GM21381 (cell line): Measurements from ENCODE around the gene JMY.
A peak's percentile ranks its signal among the peaks of the same experiment; 100 is the strongest.

Source experiments
- ATAC-seq: cut with Tn5 transposase; IDR thresholded peaks from one replicate; pipeline ENCODE4 v1.9.1; 2021; ENCODE audit warnings: mild to moderate bottlenecking, moderate library complexity; ENCODE audit not compliant: unreplicated experiment

JMY gene, protein sequence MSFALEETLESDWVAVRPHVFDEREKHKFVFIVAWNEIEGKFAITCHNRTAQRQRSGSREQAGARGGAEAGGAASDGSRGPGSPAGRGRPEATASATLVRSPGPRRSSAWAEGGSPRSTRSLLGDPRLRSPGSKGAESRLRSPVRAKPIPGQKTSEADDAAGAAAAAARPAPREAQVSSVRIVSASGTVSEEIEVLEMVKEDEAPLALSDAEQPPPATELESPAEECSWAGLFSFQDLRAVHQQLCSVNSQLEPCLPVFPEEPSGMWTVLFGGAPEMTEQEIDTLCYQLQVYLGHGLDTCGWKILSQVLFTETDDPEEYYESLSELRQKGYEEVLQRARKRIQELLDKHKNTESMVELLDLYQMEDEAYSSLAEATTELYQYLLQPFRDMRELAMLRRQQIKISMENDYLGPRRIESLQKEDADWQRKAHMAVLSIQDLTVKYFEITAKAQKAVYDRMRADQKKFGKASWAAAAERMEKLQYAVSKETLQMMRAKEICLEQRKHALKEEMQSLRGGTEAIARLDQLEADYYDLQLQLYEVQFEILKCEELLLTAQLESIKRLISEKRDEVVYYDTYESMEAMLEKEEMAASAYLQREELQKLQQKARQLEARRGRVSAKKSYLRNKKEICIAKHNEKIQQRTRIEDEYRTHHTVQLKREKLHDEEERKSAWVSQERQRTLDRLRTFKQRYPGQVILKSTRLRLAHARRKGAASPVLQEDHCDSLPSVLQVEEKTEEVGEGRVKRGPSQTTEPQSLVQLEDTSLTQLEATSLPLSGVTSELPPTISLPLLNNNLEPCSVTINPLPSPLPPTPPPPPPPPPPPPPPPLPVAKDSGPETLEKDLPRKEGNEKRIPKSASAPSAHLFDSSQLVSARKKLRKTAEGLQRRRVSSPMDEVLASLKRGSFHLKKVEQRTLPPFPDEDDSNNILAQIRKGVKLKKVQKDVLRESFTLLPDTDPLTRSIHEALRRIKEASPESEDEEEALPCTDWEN

DNA sequence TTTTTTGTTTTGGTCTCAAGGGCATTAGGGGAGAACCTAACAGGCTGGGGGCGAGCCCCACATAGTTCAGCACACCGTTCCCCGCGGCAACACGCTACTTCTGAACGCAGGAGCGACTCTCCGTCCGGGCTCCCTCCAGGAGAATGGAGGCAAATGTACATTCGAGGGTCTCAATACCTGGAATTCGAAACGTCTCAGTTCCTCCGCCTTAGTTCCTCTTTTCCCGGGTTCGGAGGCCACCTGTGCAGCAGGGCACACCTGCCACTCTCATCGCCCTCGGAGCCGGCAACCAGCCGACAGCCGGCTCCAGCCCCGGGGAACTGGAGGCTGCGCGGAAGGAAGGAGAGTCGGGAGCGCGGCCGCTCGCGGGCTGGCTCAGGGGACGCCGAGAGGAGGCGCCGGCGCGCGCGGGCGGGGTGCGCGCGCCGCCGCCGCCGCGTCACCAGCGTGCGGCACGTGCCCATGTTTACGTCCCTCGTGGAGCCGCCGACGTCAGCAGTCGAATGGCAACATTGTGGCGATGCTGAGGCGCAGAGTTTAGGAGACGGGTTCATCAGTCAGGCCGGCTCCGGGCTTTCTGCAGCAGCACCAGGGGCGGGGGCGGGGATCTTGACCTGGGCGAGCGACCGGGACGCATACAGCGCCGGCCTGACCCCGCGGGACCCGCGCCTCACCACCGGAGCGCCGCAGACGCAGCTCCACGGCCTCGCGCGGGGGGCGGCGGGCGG is at the start of gene JMY:
Gene JMY (plus strand): TSS at position 498 of the 728 bp plus-strand sequence. CDS start 520 bp downstream, outside the sequence.
- peak; percentile 74 for ATAC-seq

DNA sequence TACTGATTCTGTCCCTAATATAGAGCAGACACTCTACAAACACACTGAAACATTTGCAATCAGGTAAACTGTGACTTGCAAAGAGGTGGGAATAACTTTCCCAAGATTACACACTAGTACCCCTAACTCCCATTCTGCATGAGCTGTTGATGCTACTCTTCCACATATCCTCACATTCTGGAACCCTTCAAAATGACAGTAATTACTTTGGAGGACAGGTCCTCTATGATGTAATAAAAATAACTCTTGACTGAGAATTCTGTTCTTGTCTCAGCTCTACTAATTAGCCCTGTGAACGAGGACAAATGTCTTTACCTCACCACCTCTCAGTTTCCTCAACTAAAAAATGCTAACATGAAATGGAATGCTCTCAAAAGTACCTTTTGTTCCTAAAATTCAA is 49.5 kb upstream of the JMY start:
- ATAC-seq, result no peak

DNA sequence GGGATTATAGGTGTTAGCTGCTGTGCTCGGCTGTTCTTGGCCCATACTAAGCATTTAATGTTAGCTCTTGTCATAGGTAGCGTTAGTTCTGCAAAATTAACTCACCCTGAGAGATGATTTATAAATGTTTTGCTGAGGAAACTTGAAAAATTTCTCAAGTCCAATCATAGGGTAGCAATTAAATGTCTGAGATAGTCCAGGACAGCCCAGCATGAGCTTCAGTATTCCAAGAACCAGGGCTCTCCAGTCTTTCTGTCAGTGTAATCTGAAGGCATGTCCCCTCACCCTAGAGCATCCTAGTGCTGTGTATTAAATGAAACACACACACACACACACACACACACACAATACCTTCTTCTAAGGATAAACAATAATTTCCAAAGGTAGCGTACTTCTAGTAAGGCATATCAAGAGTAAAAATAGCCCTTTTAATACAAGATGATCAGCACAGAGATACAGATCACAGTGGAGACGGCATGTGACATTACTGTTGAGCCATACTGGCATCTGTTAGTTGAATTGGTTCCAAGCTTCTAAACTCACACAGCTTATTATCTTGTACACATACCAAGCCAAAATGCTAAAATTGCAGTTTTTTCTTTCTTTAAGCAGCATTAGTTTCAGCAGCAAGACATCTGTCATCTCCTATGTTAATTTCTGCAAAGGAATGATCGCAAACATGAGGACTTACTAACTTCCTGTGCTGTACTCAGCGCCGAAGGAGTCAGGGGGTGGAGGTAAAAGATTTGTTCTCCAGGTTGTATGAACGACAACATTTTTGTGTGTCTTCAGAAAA is 46.3 kb upstream of the JMY start:
- ATAC-seq, result no peak

DNA sequence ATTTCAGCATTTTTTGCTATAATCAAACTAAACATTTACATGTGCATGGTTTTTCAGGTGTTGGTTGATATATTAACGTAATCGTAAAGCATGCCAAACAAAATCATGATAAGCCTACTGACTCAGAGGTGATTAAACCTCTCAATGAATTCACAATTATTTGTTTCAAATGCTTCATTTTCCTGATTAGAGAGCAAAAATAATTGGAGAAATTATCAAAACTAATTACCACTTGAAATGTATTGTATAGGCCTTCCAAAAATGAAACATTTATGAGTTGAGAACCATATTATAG is 45.7 kb upstream of the JMY start:
- no peak for ATAC-seq

DNA sequence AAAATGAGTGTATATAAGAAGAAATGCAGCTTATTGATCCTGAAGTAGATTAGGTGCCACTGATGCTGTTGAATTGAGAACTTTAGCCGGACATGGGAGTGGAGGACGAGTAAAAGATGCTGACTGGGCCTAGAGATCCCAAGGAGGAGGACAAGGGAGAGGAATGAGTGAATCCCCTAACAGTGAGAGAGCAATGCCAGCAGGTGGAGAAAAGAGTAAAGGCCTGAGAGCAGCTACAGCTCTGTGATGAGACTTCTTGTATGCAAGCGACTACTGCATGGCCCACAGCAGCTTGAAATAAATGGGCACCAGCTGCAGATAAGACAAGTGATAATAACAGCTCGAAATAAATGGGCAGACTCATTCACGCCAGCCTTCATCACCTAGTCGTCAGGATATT is 44.5 kb upstream of the JMY start:
- ATAC-seq, result no peak

DNA sequence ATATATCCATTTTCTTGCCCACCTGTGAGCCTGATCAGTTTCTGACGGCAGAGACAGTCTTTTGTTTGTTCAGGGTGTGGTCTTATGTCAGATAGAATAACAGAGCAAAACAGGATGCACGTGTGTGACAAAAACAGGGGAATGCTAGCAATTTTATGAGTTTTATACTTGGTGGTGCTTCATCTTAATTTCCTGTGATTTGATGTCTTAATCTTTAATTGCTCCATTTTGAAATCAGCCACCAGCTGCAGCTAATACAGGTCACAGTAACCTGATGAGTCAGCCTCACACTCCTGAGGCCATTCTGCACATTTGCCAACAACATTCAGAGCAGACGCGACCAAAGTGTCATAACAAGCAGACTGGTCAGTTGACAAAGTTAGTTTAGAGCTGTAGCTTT is 42.3 kb upstream of the JMY start:
- no peak for ATAC-seq

DNA sequence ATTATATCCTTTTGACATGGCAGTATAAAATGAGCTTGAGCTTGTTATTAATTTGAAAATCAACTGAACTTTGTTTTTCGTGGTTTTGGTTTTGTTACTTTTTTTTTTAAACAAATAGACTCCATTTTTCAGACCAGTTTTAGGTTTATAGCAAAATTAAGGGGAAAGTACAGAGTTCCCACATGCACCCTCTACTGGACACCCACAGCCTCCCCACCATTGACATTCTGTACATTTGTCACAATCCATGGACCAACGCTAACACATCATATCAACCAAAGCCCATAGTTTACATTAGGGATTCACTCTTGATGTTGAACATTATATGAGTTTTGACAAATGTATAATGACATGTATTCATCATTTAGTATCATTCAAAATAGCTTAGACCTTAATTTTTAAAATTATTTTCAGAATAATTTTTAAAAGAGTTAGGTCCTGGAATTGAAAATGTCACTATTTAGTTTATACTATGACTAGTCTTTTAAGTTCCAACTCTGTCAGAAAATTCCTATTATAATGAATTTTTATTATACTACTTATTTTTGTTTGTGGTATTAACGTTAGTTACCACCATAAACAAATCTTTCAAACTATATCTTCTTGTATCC is 35.3 kb upstream of the JMY start:
- ATAC-seq, result no peak

DNA sequence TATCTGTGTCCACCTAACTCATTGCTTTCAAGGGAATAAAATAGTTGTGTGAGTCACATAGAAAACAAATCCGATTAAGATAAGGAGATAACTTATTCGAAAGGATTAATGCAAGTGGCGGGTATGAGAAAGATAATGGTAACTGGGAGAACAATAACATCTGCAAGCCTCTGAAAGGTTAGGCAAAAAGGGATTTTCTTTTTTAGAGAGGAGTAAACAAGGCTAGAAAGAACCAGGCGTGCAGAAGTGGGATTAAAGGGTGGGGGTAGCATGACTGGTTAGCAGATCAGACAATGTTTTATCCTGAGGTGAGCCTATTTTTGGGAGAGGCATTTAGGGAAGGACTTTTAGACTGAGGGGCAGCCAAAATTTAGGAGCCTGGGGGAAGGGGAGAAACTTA is 34.7 kb upstream of the JMY start:
- ATAC-seq, result no peak

DNA sequence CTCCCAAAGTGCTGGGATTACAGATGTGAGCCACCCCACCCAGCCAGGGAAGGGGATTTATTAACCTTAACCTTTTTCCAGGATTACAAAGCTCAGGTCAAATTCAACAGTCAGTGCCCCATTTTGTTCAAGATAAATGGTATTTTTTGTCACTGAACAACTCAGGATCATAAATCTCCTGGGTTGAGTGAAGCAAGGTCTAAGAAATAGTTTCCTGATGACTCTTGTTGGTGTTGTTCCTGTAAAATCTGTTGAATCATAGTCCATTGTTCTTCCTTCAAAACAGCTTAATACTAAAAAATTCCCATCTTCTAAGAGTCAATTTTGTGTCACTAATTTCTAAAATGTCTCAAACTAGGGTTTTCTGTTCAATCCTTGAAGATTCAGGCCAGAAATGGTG is 33.9 kb upstream of the JMY start:
- no peak for ATAC-seq

DNA sequence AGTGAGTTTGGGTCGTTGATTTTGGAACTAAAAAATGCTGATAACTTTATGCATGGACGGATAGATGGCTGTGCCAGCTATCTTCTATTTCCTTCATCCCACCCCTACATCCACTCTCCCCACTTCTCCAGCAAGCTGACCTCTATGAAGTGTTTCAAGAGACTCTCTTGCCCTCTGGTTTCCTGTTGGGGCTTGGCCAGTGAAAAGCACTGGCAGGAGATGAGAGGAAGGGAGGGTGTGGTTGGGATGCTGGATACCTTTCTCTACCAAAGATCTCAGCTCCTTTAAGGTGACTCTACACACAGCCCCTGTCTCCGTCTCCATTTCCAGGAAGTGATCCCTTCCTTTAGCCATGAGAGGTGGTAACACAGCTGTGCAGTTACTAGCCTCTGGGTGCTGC is 30.0 kb upstream of the JMY start:
- no peak for ATAC-seq

DNA sequence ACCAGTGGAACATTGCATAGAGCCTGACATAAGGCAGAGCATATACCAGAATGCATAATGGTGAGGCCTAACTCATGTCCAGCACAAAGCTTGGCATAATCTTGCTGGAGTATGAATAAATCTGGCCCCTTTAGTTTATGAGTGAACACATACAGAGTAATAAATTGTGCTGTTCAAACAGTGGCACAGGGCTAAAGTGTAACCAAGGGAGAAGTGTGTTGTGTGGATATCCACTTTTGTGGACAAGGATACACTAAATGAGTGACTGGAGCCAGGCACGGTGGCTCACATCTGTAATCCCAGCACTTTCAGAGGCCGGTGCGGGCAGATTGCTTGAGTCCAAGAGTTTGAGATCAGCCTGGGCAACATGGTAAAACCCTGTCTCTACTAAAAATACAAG is 29.4 kb upstream of the JMY start:
- ATAC-seq, result no peak

DNA sequence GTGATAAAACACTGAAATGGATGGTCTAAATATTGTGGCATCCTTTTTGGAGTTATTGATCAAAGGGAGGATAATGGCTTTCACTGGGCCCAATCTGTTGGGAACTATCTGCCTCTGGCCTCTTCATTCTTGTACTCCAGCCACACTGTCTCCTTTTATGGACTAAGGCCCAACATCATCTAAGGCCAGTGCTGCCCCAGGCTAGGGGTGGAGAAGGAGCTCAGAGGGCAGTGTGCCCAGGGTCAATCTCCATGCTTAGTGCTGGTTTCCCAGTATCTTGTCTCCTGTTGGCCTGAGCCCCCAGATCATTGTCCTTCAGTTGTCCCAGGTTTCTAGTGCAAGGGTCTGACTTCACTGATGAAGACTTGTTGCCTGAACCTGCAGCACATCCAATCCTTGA is 26.4 kb upstream of the JMY start:
- no peak for ATAC-seq

DNA sequence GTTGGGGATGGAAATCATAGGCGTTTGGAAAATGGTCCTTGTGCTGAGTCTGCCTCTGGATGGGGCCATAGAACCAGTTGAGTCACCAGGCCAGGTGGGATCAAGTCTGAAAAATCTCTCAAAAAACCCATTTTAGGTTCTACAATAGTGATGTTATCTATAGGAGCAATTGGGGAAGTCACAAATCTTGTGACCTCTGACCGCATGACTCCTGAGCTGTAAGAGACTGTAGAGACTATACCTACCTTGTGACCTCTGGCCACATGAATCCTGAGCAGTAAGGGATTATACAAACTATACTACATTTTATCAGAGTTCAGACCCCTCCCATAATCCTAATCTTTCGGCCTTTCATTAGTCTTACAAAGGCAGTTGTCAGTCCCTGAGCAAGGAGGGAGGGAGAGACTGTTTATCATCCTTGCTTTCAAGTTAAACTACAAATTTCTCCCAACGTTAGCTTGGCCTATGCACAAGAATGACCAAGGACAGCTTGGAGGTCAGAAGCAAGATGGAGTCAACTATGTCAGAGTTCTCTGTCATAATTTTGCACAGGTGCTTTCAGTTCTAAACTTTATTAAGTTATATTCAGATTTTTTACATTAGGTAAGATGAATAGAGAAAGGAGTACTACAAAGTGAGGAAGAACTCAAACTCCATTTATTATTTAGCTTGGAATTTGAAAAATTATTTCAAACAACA is 11.5 kb upstream of the JMY start:
- ATAC-seq, result no peak

DNA sequence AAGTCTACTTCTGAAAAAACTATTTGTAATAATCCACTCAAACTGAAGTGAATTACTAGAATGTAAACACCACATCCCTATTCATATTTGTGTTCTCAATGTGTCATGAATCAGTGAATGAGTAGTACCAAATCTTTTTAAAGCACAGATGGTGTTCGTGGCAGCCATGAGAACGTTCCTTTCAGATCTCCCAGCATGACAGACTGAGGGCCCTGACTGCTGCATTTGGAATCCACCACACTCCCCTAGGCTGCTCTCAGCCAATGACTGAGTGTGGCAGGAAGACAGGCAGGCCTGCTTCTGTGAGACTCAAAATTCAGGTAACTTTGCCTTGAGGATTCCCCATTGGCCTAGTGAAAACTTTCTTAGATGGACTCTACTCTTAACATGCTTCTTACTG is 10.9 kb upstream of the JMY start:
- ATAC-seq, result no peak

DNA sequence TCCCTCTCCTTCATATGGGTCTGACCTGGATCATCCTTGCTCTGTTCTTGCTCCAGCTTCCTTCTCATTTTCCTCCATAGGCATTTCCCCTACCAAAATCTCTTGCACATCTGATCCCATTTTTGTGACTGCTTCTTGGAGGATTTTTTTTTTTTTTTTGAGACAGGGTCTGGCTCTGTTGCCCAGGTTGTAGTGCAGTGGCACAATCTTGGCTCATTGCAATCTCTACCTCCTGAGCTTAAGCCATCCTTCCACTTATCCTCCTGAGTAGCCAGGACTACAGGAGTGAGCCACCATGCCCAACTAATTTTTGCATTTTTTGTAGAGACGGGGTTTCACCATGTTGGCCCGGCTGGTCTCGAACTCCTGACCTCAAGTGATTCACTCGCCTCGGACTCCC is 10.5 kb upstream of the JMY start:
- no peak for ATAC-seq

DNA sequence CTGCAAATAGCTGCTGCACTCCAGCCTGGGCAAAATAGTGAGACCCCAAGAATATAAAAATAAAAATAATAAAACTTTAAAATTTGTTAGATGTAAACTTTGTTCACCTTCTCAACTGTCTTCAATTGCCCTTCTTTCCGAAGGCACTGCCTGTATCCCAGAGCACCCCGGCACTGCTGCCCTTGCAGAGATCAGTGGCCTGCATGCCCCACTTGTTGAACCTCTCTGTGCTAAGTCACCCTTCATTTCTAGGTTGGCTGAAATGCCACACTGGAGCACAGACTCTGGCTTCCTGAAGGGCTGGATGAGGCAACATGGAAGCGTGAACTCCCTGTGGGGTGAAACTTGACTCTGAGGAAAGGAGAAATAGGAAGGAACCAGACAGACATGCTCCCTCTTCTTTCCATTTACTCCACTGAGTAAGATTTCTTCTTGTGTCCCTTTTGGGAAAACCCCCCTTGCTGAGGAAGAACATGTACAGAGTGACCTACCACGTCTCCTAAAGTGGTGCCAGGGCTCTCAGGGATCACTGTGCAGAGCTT is 8.4 kb upstream of the JMY start:
- no peak for ATAC-seq

DNA sequence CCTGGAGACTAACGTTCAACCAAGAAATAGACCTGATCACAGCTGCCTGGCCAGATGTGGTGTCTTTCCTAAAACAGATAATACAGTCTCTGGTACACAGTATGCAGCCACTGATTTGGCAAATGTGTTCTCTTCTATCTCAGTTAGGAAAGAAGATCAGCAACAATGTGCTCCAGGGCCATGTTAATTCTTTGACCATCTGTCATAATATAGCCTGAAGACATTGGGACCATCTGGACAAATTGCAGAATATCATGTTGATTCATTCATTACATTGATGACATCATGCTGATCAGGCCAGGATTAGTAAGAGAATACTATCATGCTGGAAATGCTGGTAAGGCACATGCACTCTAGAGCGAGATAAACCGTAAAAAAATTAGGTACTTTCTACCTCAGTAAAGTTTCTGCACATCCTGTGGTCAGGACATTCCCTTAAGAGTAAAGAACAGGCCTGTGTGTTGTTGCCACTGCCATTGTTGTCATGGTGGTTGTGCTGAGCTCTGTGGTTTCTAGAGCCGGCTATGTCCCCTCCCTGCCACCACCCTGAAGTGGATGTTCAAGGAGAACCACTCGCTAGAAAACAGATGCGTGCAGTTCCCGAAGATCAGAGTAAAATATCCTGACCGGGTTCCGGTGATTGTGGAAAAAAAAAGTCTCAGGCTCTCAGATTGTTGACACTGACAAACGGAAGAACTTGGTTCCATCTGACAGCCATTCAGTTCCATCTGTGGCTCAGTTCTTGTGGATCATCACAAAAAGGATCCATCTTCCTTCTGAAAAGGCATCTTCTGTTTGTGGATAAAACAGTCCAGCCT is 6.4 kb upstream of the JMY start:
- ATAC-seq, result peak; percentile 71

DNA sequence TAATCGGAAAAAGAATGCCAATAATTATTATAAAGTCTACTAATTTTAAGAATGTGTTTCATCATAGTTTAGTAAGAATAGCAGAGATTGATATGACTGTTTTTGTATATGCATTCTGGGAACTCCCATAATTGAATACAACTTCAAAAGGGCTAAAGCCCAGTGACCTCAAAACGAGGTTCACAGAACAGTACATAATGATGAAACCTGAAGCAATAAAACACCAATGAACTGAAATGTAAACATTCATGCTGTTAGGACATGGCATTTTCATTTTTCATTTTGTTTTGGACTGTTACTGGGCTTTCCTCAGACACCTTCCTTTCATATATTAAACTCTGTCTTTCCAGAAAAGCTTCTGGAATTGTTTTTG is 684 bp upstream of the JMY start:
- ATAC-seq, result peak; percentile 2
